ENCODE measurements around the gene TPRN.
A peak's percentile ranks its signal among the peaks of the same experiment; 100 is the strongest.

TPRN gene

DNA sequence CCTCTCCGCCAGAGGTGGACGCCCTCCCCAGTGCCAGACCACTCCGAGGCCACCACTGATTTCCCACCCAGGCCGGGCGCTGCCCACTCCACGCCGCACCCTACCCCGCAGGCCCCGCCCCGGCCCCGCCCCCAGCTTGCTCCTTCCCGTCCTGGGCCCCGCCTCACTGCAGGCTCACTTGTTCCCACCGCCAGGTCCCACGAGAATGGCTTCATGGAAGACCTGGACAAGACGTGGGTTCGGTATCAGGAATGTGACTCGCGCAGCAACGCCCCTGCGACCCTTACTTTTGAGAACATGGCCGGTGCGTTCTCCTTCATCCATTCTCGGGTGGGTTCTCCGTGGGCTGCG, 37.2 kb downstream of the TPRN start:
- peaks cover 11% of the 10 kb centered on the region for H3K9me3 ChIP-seq (ENCODE audit: insufficient read depth, low read depth, low read length)
- H2AFZ ChIP-seq (ENCODE audit: insufficient read depth, low read length, poor library complexity), result no peak overlapping the region
- no peaks in the 10 kb centered on the region for H3K36me3 ChIP-seq (ENCODE audit: control insufficient read depth in 1 of 2, insufficient read depth in 2 of 2, low read length in 2 of 2)
- no peak overlapping the region for H4K8ac ChIP-seq (ENCODE audit: low read depth, low read length)
- H4K12ac ChIP-seq (ENCODE audit: low read depth, low read length), result no peak overlapping the region
- H3K79me2 ChIP-seq (ENCODE audit: control insufficient read depth, insufficient read depth, low read length, poor library complexity), result no peaks in the 10 kb centered on the region
- DNase-seq, result no peak
- WGBS (ENCODE audit: extremely low coverage, insufficient coverage, insufficient read length), result no CpG with 5 or more reads among the region's 26 CpGs
- peaks cover 0 to 2% of the 10 kb centered on the region in 2 experiments for H3K4me1 ChIP-seq (ENCODE audit: control insufficient read depth in 1 of 2, insufficient read depth in 2 of 2, low read length in 2 of 2)
- H3K4me2 ChIP-seq (ENCODE audit: low read length), result peak overlapping the region; percentile 20
- no peak overlapping the region for H3K27ac ChIP-seq (ENCODE audit: low read depth, low read length)
- H3K18ac ChIP-seq (ENCODE audit: low read length), result no peak overlapping the region
- no peak overlapping the region for H3K9ac ChIP-seq (ENCODE audit: low read length)
- H2BK12ac ChIP-seq (ENCODE audit: low read length), result no peak overlapping the region
- no peak overlapping the region for H2BK5ac ChIP-seq (ENCODE audit: low read depth, low read length, poor library complexity)
- no peaks in the 10 kb centered on the region for H3K79me1 ChIP-seq (ENCODE audit: low read length)
- H3K14ac ChIP-seq (ENCODE audit: low read length), result no peak overlapping the region
- no peak overlapping the region for H3K4me3 ChIP-seq (ENCODE audit: low read depth, low read length)
- no peak overlapping the region for H4K91ac ChIP-seq (ENCODE audit: low read depth, low read length)
- H3K27me3 ChIP-seq (ENCODE audit: insufficient read depth, low read length), result peaks cover 67% of the 10 kb centered on the region
- H3K4ac ChIP-seq (ENCODE audit: low read depth, low read length), result no peak overlapping the region
- H2AK5ac ChIP-seq (ENCODE audit: low read length), result no peak overlapping the region
- H3K23ac ChIP-seq (ENCODE audit: low read length), result no peak overlapping the region
- H2BK120ac ChIP-seq (ENCODE audit: insufficient read depth, low read length, poor library complexity), result no peak overlapping the region

DNA sequence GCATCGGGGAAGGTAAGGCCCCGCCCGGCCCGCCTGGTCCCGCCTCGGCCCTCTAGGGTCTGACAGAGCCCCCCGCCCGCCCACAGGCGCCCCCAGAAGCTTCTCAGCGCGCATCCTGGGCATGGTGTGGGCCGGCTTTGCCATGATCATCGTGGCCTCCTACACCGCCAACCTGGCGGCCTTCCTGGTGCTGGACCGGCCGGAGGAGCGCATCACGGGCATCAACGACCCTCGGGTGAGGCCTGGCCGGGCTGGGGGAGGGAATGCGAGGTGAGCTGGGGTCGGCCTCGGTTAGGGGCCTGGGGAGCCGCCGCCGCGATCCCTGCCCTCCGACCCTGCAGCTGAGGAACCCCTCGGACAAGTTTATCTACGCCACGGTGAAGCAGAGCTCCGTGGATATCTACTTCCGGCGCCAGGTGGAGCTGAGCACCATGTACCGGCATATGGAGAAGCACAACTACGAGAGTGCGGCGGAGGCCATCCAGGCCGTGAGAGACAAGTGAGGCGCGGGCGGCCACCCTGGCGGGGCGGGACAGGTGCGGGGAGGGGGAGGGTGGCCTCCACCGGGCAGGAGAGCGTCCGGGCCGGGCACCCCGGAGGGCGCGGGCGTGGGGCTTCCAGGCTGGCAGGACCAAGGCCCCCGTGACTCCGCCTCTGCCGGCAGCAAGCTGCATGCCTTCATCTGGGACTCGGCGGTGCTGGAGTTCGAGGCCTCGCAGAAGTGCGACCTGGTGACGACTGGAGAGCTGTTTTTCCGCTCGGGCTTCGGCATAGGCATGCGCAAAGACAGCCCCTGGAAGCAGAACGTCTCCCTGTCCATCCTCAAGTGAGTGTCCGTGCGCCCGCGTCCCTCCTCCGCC, 37.8 kb downstream of the TPRN start:
- Histone ChIP-seq H3K79me2 (ENCODE audit: control insufficient read depth, insufficient read depth, low read length, poor library complexity) (no peaks in the 10 kb centered on the region), H4K12ac (ENCODE audit: low read depth, low read length) (no peak overlapping the region), H3K4me2 (ENCODE audit: low read length) (peak overlapping the region; percentile 24), H2BK120ac (ENCODE audit: insufficient read depth, low read length, poor library complexity) (no peak overlapping the region), H2AFZ (ENCODE audit: insufficient read depth, low read length, poor library complexity) (no peak overlapping the region), H2BK5ac (ENCODE audit: low read depth, low read length, poor library complexity) (no peak overlapping the region), H3K4me1 (ENCODE audit: control insufficient read depth in 1 of 2, insufficient read depth in 2 of 2, low read length in 2 of 2) (no peaks in the 10 kb centered on the region), H4K91ac (ENCODE audit: low read depth, low read length) (no peak overlapping the region), H3K27me3 (ENCODE audit: insufficient read depth, low read length) (peaks cover 63% of the 10 kb centered on the region), H3K79me1 (ENCODE audit: low read length) (no peaks in the 10 kb centered on the region), H3K23ac (ENCODE audit: low read length) (no peak overlapping the region), H3K27ac (ENCODE audit: low read depth, low read length) (no peak overlapping the region), H4K8ac (ENCODE audit: low read depth, low read length) (no peak overlapping the region), H3K4ac (ENCODE audit: low read depth, low read length) (no peak overlapping the region), H3K9ac (ENCODE audit: low read length) (no peak overlapping the region), H3K14ac (ENCODE audit: low read length) (no peak overlapping the region), H3K18ac (ENCODE audit: low read length) (no peak overlapping the region), H2BK12ac (ENCODE audit: low read length) (no peak overlapping the region), H3K9me3 (ENCODE audit: insufficient read depth, low read depth, low read length) (peaks cover 13% of the 10 kb centered on the region), H3K36me3 (ENCODE audit: control insufficient read depth in 1 of 2, insufficient read depth in 2 of 2, low read length in 2 of 2) (no peaks in the 10 kb centered on the region), H3K4me3 (ENCODE audit: low read depth, low read length) (no peak overlapping the region), H2AK5ac (ENCODE audit: low read length) (no peak overlapping the region)
- DNase-seq, result peak; percentile 13 to 62
- WGBS (ENCODE audit: extremely low coverage, insufficient coverage, insufficient read length), result no CpG with 5 or more reads among the region's 74 CpGs

DNA sequence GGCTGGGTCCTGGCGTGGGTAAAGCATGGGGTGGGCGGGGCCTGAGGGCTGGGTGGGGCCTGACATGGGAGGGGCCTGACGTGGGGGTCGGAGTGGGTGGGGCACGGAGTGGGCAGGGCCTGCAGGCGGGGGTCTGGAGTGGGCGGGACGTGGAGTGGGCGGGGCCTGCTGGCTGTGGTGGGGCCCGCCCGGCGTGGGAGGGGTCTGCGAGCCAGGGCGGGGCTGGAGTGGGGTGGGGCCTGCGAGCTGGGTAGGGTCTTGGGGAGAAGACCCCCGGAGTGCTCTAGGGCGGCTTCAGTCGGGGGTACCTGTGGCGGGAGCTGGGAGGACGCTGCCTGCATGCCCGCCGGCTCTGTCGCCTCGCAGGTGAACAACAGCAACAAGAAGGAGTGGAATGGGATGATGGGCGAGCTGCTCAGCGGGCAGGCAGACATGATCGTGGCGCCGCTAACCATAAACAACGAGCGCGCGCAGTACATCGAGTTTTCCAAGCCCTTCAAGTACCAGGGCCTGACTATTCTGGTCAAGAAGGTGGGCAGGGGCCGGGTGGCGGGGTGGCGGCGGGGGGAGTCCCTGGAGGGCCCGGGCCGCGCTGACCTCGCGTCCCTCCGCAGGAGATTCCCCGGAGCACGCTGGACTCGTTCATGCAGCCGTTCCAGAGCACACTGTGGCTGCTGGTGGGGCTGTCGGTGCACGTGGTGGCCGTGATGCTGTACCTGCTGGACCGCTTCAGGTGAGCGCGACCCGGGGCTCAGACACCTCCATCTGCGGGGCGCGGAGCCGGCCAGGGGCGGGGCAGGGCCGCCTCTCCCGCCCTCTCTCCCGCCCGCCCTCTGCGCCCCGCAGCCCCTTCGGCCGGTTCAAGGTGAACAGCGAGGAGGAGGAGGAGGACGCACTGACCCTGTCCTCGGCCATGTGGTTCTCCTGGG, 38.7 kb downstream of the TPRN start:
- H3K4me2 ChIP-seq (ENCODE audit: low read length), result no peak overlapping the region
- no peak overlapping the region for H3K9ac ChIP-seq (ENCODE audit: low read length)
- no peak overlapping the region for H4K8ac ChIP-seq (ENCODE audit: low read depth, low read length)
- H2BK12ac ChIP-seq (ENCODE audit: low read length), result no peak overlapping the region
- DNase-seq, result no peak
- H3K23ac ChIP-seq (ENCODE audit: low read length), result no peak overlapping the region
- H2AK5ac ChIP-seq (ENCODE audit: low read length), result no peak overlapping the region
- H3K4ac ChIP-seq (ENCODE audit: low read depth, low read length), result no peak overlapping the region
- no peak overlapping the region for H2BK120ac ChIP-seq (ENCODE audit: insufficient read depth, low read length, poor library complexity)
- H3K79me2 ChIP-seq (ENCODE audit: control insufficient read depth, insufficient read depth, low read length, poor library complexity), result no peaks in the 10 kb centered on the region
- no peaks in the 10 kb centered on the region for H3K36me3 ChIP-seq (ENCODE audit: control insufficient read depth in 1 of 2, insufficient read depth in 2 of 2, low read length in 2 of 2)
- no peak overlapping the region for H2AFZ ChIP-seq (ENCODE audit: insufficient read depth, low read length, poor library complexity)
- H2BK5ac ChIP-seq (ENCODE audit: low read depth, low read length, poor library complexity), result no peak overlapping the region
- no peak overlapping the region for H3K18ac ChIP-seq (ENCODE audit: low read length)
- no CpG with 5 or more reads among the region's 71 CpGs for WGBS (ENCODE audit: extremely low coverage, insufficient coverage, insufficient read length)
- H3K4me1 ChIP-seq (ENCODE audit: control insufficient read depth in 1 of 2, insufficient read depth in 2 of 2, low read length in 2 of 2), result no peaks in the 10 kb centered on the region
- H3K79me1 ChIP-seq (ENCODE audit: low read length), result no peaks in the 10 kb centered on the region
- no peak overlapping the region for H3K4me3 ChIP-seq (ENCODE audit: low read depth, low read length)
- no peak overlapping the region for H4K12ac ChIP-seq (ENCODE audit: low read depth, low read length)
- H3K27ac ChIP-seq (ENCODE audit: low read depth, low read length), result no peak overlapping the region
- H3K27me3 ChIP-seq (ENCODE audit: insufficient read depth, low read length), result peaks cover 63% of the 10 kb centered on the region
- H3K9me3 ChIP-seq (ENCODE audit: insufficient read depth, low read depth, low read length), result peaks cover 22% of the 10 kb centered on the region
- no peak overlapping the region for H3K14ac ChIP-seq (ENCODE audit: low read length)
- no peak overlapping the region for H4K91ac ChIP-seq (ENCODE audit: low read depth, low read length)

DNA sequence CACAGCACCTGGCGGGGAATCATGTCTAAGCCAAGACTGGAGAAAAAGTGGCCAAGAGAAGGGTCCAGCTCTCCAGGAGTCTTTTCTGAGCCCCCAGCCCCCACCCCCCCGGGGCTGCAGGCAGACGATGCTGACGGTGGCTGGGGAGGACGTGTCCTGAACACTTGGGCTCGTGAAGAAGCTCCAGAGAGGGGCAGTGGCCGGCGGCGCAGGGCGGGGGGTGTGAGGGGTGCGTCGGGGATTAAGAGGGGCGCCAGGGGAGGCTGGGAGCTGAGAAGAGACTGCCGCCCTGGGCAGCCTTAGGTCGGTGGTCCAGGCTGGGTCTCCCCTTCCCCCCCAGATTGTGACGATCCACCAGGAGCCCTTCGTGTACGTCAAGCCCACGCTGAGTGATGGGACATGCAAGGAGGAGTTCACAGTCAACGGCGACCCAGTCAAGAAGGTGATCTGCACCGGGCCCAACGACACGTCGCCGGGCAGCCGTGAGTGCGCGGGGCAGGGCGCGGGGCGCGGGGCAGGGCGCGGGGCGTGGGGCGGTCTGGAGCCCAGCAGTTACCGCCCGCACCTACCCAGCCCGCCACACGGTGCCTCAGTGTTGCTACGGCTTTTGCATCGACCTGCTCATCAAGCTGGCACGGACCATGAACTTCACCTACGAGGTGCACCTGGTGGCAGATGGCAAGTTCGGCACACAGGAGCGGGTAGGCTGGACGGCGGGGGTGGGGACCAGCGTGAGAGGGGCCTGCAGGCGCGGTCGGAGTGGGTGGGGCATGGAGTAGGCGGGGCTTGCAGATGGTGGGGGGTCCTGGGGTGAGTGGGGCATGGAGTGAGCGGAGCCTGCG, 39.6 kb downstream of the TPRN start:
- Histone ChIP-seq H3K18ac (ENCODE audit: low read length) (no peak overlapping the region), H4K8ac (ENCODE audit: low read depth, low read length) (no peak overlapping the region), H3K9ac (ENCODE audit: low read length) (no peak overlapping the region), H3K14ac (ENCODE audit: low read length) (no peak overlapping the region), H2AK5ac (ENCODE audit: low read length) (no peak overlapping the region), H3K27me3 (ENCODE audit: insufficient read depth, low read length) (peaks cover 61% of the 10 kb centered on the region), H3K23ac (ENCODE audit: low read length) (no peak overlapping the region), H3K4me2 (ENCODE audit: low read length) (no peak overlapping the region), H2BK12ac (ENCODE audit: low read length) (no peak overlapping the region), H3K27ac (ENCODE audit: low read depth, low read length) (no peak overlapping the region), H3K79me2 (ENCODE audit: control insufficient read depth, insufficient read depth, low read length, poor library complexity) (no peaks in the 10 kb centered on the region), H3K4ac (ENCODE audit: low read depth, low read length) (no peak overlapping the region), H4K91ac (ENCODE audit: low read depth, low read length) (no peak overlapping the region), H3K36me3 (ENCODE audit: control insufficient read depth in 1 of 2, insufficient read depth in 2 of 2, low read length in 2 of 2) (no peaks in the 10 kb centered on the region), H2BK120ac (ENCODE audit: insufficient read depth, low read length, poor library complexity) (no peak overlapping the region), H3K4me1 (ENCODE audit: control insufficient read depth in 1 of 2, insufficient read depth in 2 of 2, low read length in 2 of 2) (no peaks in the 10 kb centered on the region), H4K12ac (ENCODE audit: low read depth, low read length) (no peak overlapping the region), H3K9me3 (ENCODE audit: insufficient read depth, low read depth, low read length) (peaks cover 26% of the 10 kb centered on the region), H3K4me3 (ENCODE audit: low read depth, low read length) (no peak overlapping the region), H2AFZ (ENCODE audit: insufficient read depth, low read length, poor library complexity) (no peak overlapping the region), H2BK5ac (ENCODE audit: low read depth, low read length, poor library complexity) (no peak overlapping the region), H3K79me1 (ENCODE audit: low read length) (no peaks in the 10 kb centered on the region)
- DNase-seq, result no peak
- no CpG with 5 or more reads among the region's 56 CpGs for WGBS (ENCODE audit: extremely low coverage, insufficient coverage, insufficient read length)

Data from trophoblast cell (in vitro differentiated cells and primary cell).